GM23338 (cell line): Measurements from ENCODE around the gene MMD. TPM values are rescaled to one million over a fixed set of nuclear protein-coding genes. Genes with fewer than 3 reads are reported as not detected.

ENCODE experiments used
- ATAC-seq: fragments of 200-7000 bp; cut with Tn5 transposase; 3 replicates; pipeline ENCODE4 v1.9.1; 2020
- DNase-seq: peaks from one replicate; pipeline ENCODE4 v3.0.0-alpha.2; 2015; ENCODE audit warnings: low spot score
- H2AFZ ChIP-seq: fragments of 200-600 bp; sonication (generic); 2 replicates; pipeline ENCODE4 v1.8.0; 2016; ENCODE audit warnings: antibody characterized with exemption, mild to moderate bottlenecking, moderate library complexity
- H3F3A ChIP-seq: fragments of 200-600 bp; sonication (generic); replicated peaks from 2 replicates; pipeline ENCODE4 v1.8.0; 2017; ENCODE audit warnings: antibody characterized with exemption, mixed run types, low read depth
- H3K27ac ChIP-seq: fragments of 200-600 bp; sonication (generic); 2 replicates; pipeline ENCODE4 v1.6.1; 2016; ENCODE audit warnings: low read depth
- H3K27me3 ChIP-seq: fragments of 200-600 bp; sonication (generic); 2 replicates; pipeline ENCODE4 v1.8.0; 2016; ENCODE audit warnings: mild to moderate bottlenecking, mixed run types, moderate library complexity; ENCODE audit not compliant: insufficient read depth
- H3K36me3 ChIP-seq: fragments of 200-600 bp; sonication (generic); 2 replicates; pipeline ENCODE4 v1.8.0; 2016; ENCODE audit warnings: mild to moderate bottlenecking; ENCODE audit not compliant: insufficient read depth
- H3K4me1 ChIP-seq: fragments of 200-600 bp; sonication (generic); 2 replicates; pipeline ENCODE4 v1.8.0; 2016; ENCODE audit warnings: mild to moderate bottlenecking, moderate library complexity; ENCODE audit not compliant: insufficient read depth
- H3K4me2 ChIP-seq: fragments of 200-600 bp; sonication (generic); 2 replicates; pipeline ENCODE4 v1.7.1; 2017; ENCODE audit warnings: mixed run types
- H3K4me3 ChIP-seq: fragments of 200-600 bp; sonication (generic); 2 replicates; pipeline ENCODE4 v1.6.1; 2016; ENCODE audit warnings: mixed run types
- H3K79me2 ChIP-seq: fragments of 200-600 bp; sonication (generic); replicated peaks from 2 replicates; pipeline ENCODE4 v1.8.0; 2017; ENCODE audit warnings: mild to moderate bottlenecking; ENCODE audit not compliant: insufficient read depth
- H3K9me2 ChIP-seq: fragments of 200-600 bp; sonication (generic); 2 replicates; pipeline ENCODE4 v1.8.0; 2017; ENCODE audit not compliant: insufficient read depth
- H4K20me1 ChIP-seq: fragments of 200-600 bp; sonication (generic); replicated peaks from 2 replicates; pipeline ENCODE4 v1.8.0; 2017; ENCODE audit warnings: mild to moderate bottlenecking; ENCODE audit not compliant: insufficient read depth
- H3K27ac Mint-ChIP-seq: 2 replicates; pipeline ENCODE4 v1.8.0; 2020; ENCODE audit warnings: inconsistent platforms, mild to moderate bottlenecking, moderate library complexity, mixed read lengths
- H3K27me3 Mint-ChIP-seq: 3 replicates; pipeline ENCODE4 v1.8.0; 2022; ENCODE audit warnings: low read depth, mild to moderate bottlenecking, moderate library complexity, mixed read lengths, inconsistent platforms; ENCODE audit not compliant: insufficient read depth, poor library complexity
- H3K36me3 Mint-ChIP-seq: 3 replicates; pipeline ENCODE4 v1.8.0; 2021; ENCODE audit warnings: low read depth, mild to moderate bottlenecking, inconsistent platforms, moderate library complexity, mixed read lengths
- H3K4me1 Mint-ChIP-seq: 3 replicates; pipeline ENCODE4 v1.8.0; 2020; ENCODE audit warnings: mild to moderate bottlenecking, inconsistent platforms, mixed read lengths
- H3K4me3 Mint-ChIP-seq: 3 replicates; pipeline ENCODE4 v1.8.0; 2021; ENCODE audit warnings: moderate library complexity, mild to moderate bottlenecking, inconsistent platforms, mixed read lengths
- H3K9me3 Mint-ChIP-seq: 3 replicates; pipeline ENCODE4 v1.8.0; 2020; ENCODE audit warnings: moderate library complexity, mild to moderate bottlenecking, inconsistent platforms, mixed read lengths
- EZH2 ChIP-seq: fragments of 200-600 bp; sonication (generic); IDR thresholded peaks from one replicate; pipeline ENCODE4 v1.8.0; 2017; ENCODE audit warnings: antibody characterized with exemption, mild to moderate bottlenecking, low read depth; ENCODE audit not compliant: unreplicated experiment
- NANOG ChIP-seq: IDR thresholded peaks from 2 replicates; pipeline ENCODE4 v1.6.1; 2016; ENCODE audit warnings: antibody characterized with exemption, borderline replicate concordance
- POLR2AphosphoS5 ChIP-seq: IDR thresholded peaks from 2 replicates; pipeline ENCODE4 v1.6.1; 2016; ENCODE audit warnings: antibody characterized with exemption, low read depth
- REST ChIP-seq: IDR thresholded peaks from one replicate; pipeline ENCODE4 v1.6.1; 2018; ENCODE audit warnings: antibody characterized with exemption; ENCODE audit not compliant: unreplicated experiment
- STAT1 ChIP-seq: IDR thresholded peaks from one replicate; pipeline ENCODE4 v1.6.1; 2016; ENCODE audit warnings: antibody characterized with exemption; ENCODE audit not compliant: unreplicated experiment
- ZNF114 ChIP-seq: fragments of 250-450 bp; sonication (Bioruptor Pico); IDR thresholded peaks from 2 replicates; pipeline ENCODE4 v1.5.0; 2020; ENCODE audit warnings: mild to moderate bottlenecking, moderate library complexity
- ZNF462 ChIP-seq: fragments of 250-450 bp; sonication (Bioruptor Pico); IDR thresholded peaks from 2 replicates; pipeline ENCODE4 v1.5.0; 2020; ENCODE audit warnings: mild to moderate bottlenecking, moderate library complexity
- polyA plus RNA-seq: library from polyadenylated mRNA; unstranded; fragments of >200 nt; fragmentation: Nextera tagmentation; extraction: Ambion mirVana; gene quantifications from 2 replicates; pipeline ENCODE4 v1.2.1, GENCODE V29; 2016
- total RNA-seq: library from RNA; depleted of rRNA; stranded (reverse); fragments of >200 nt; shearing (Covaris generic); gene quantifications from 2 replicates; pipeline ENCODE4 v1.2.3, GENCODE V29; 2014
- TF ChIP-seq, protein P1 (sequence below), 2 experiments: fragments of 200-600 bp in 1 of 2; sonication (generic) in 1 of 2; conservative IDR thresholded peaks; 2 replicates each; pipeline versions ENCODE4 v1.5.1 to v1.6.1; 2016 to 2017; ENCODE audit warnings: antibody characterized with exemption in 2 of 2, low read depth in 2 of 2, mild to moderate bottlenecking in 2 of 2, moderate library complexity in 1 of 2

The MMD gene
- total and polyA plus RNA-seq, 2 experiments from 2014 or later, result 46.4 to 47.0 TPM

GRCh38 chr17:55420776-55421178, 858 bp downstream of the MMD start (continued):
- TF ChIP-seq REST, result no peak
- no peak for TF ChIP-seq POLR2AphosphoS5
- no peak for TF ChIP-seq ZNF114
- TF ChIP-seq ZNF462, result no peak
- no peak for TF ChIP-seq NANOG

DNA sequence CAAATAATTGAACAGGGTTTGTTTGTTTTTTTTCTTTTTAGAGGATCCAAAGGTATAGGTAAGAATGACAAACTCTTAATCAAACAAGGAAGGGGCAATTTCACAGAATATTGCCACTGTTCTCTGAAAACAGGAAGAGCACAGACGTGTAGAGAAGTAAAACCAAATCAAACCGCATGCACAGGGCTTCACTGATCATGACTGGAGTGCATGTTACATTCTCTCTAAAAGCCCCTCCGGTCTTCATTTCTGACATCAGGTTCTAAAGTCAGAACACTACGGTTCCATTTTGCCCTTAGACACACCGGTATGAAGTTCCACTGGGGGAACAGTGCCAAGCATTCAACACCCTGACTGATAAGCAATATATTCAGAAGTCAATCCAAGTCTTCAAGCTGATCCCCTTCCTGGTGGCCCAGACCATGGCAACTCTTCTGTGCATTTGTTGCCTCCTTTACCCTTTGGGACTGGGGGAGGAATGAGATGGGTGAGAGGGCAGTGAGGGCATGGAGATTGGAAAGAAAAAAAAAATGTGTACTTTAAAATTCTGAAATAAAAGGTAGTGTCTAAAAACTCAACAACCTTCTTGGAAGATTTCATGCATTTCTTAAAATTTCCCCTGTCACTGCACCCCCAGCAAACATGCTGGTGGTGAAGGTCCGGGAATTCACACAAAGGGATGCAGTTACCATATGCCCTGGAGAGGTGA, 1.4 kb downstream of the MMD start:
- Histone ChIP-seq H3K4me1 (peaks cover 8% of the 10 kb centered on the region), H4K20me1 (peaks cover 6% of the 10 kb centered on the region), H3K27ac (no peak overlapping the region), H3K4me3 (peak overlapping the region; percentile 95), H3K4me2 (peak overlapping the region; percentile 94), H3K36me3 (no peaks in the 10 kb centered on the region), H2AFZ (no peak overlapping the region), H3K9me2 (no peaks in the 10 kb centered on the region), H3K27me3 (no peaks in the 10 kb centered on the region), H3F3A (no peaks in the 10 kb centered on the region), H3K79me2 (peaks cover 59% of the 10 kb centered on the region)
- Mint-ChIP-seq H3K4me3 (peak overlapping the region; percentile 88), H3K36me3 (peaks cover 14% of the 10 kb centered on the region), H3K4me1 (peaks cover 24% of the 10 kb centered on the region), H3K9me3 (no peaks in the 10 kb centered on the region), H3K27ac (0 out of 2 replicates have a peak overlapping the region, but pooled peaks have one; percentile 37), H3K27me3 (peaks cover 2% of the 10 kb centered on the region)
- no peak for DNase-seq
- no peak for ATAC-seq
- no peak for TF ChIP-seq EZH2
- TF ChIP-seq, protein P1, sequence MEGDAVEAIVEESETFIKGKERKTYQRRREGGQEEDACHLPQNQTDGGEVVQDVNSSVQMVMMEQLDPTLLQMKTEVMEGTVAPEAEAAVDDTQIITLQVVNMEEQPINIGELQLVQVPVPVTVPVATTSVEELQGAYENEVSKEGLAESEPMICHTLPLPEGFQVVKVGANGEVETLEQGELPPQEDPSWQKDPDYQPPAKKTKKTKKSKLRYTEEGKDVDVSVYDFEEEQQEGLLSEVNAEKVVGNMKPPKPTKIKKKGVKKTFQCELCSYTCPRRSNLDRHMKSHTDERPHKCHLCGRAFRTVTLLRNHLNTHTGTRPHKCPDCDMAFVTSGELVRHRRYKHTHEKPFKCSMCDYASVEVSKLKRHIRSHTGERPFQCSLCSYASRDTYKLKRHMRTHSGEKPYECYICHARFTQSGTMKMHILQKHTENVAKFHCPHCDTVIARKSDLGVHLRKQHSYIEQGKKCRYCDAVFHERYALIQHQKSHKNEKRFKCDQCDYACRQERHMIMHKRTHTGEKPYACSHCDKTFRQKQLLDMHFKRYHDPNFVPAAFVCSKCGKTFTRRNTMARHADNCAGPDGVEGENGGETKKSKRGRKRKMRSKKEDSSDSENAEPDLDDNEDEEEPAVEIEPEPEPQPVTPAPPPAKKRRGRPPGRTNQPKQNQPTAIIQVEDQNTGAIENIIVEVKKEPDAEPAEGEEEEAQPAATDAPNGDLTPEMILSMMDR (conservative IDR thresholded peaks at IDR 0.05; ENCODE audit: low read depth in 2 of 2), result no peak
- TF ChIP-seq STAT1, result no peak
